Measurements from ENCODE around the gene TMEM18.

- no peak for TF ChIP-seq EP300 (conservative IDR thresholded peaks at IDR 0.05; ENCODE audit: poor library complexity, severe bottlenecking)
- TF ChIP-seq REST (IDR thresholded peaks at IDR 0.05; ENCODE audit: borderline replicate concordance): no peak
- TF ChIP-seq, protein P1, sequence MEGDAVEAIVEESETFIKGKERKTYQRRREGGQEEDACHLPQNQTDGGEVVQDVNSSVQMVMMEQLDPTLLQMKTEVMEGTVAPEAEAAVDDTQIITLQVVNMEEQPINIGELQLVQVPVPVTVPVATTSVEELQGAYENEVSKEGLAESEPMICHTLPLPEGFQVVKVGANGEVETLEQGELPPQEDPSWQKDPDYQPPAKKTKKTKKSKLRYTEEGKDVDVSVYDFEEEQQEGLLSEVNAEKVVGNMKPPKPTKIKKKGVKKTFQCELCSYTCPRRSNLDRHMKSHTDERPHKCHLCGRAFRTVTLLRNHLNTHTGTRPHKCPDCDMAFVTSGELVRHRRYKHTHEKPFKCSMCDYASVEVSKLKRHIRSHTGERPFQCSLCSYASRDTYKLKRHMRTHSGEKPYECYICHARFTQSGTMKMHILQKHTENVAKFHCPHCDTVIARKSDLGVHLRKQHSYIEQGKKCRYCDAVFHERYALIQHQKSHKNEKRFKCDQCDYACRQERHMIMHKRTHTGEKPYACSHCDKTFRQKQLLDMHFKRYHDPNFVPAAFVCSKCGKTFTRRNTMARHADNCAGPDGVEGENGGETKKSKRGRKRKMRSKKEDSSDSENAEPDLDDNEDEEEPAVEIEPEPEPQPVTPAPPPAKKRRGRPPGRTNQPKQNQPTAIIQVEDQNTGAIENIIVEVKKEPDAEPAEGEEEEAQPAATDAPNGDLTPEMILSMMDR (IDR thresholded peaks at IDR 0.05; ENCODE audit: poor library complexity, severe bottlenecking): no peak
These were observed 11.7 kb downstream of the TMEM18 start for GRCh38 chr2:665340-666073.

All from neural cell (in vitro differentiated cells).